ENCODE measurements around the gene VTI1B.

DNA sequence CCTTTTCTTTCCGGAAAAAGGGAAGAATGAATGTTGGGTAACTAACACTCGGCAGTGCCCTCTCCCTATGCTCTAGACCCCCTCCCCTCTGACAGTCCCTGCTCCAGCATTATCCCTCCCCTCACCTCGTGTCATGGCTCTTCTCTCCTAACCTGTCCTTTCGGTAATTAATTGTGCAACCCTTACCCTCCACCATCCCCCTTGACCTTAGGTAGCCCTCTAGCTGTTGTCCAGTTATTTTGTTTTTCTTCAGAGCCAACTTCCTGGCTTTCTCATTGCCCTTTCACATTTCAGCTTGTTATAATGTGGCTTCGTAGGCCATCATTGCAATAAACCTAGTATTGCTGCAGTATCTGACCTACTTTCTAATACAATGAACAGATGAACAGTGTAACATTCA is 43.5 kb downstream of the VTI1B start:
- TF ChIP-seq CTCF (conservative IDR thresholded peaks at IDR 0.05), result no peak
- TF ChIP-seq ZFX (IDR thresholded peaks at IDR 0.05), result no peak

All from C4-2B (cell line).